ENCODE data around the gene LAMA3. TPM values are rescaled to one million over a fixed set of nuclear protein-coding genes. Genes with fewer than 3 reads are reported as not detected.

LAMA3 gene
- polyA plus RNA-seq, 1 donor from 2014 or later: 3.4 TPM

DNA sequence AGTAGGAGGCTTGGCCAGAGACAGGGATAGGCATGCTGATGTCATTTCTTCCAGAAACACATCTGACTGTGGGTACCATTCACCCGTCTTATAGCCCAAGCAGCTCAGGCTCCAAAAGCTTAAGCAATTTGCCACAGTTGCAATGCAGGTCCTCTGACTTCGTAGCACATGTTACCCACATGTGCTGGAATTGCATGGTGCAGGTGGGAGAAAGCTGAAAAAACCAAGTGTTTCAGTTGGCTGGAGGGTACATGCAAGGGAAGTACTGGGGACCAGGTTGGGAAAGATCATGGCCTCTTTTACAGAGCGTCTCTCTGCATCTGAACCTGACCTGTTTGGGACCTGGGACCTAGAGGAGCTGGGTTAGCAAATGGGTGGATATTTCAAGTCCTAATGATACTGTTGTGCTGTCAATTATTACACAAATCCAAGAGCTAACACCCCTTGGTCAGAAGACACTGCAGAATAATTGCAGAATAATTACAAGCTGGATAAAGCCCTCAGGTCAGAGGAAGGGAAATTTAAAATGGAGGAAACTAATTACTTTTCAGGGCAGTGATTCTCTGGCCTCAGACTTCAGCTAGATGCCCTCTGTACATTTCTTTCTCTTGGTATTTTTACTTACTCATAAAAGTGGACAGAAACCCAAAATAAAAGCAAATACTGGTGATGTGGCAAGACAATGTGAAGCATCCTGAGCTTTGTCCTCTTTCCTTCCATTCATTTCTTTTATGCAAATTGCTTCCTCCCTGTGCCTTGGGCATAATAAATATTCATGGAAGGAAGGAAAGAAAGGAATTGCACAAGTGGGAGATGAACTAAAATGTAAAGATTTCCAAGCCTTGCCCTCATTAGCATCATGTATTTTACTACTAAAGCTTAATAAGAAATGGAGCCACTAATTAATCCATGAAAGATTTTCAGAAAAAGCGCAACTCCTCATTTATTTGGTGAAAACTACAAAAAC lies 279.7 kb downstream of the LAMA3 start:
- Histone ChIP-seq H3K79me2 (replicated peaks; ENCODE audit: insufficient read depth, low read length) (no peaks in the 10 kb centered on the region), H3K9me2 (ENCODE audit: insufficient read depth, low read length) (no peaks in the 10 kb centered on the region), H3K36me3 (ENCODE audit: insufficient read depth, low read length) (no peaks in the 10 kb centered on the region), H3F3A (ENCODE audit: insufficient read depth, low read length, poor library complexity, severe bottlenecking) (no peaks in the 10 kb centered on the region), H3K4me2 (ENCODE audit: low read length) (no peak overlapping the region), H3K27ac (ENCODE audit: low read length) (no peak overlapping the region), H3K9me3 (ENCODE audit: low read length) (no peaks in the 10 kb centered on the region), H3K27me3 (ENCODE audit: insufficient read depth, low read depth, low read length) (no peaks in the 10 kb centered on the region), H3K4me3 (ENCODE audit: low read length) (no peak overlapping the region), H2AFZ (ENCODE audit: low read depth, low read length) (no peak overlapping the region), H3K9ac (ENCODE audit: low read length) (no peak overlapping the region), H4K20me1 (ENCODE audit: insufficient read depth) (no peaks in the 10 kb centered on the region)
- TF ChIP-seq SMC3 (conservative IDR thresholded peaks at IDR 0.05; ENCODE audit: poor library complexity): no peak
- TF ChIP-seq, protein P1, sequence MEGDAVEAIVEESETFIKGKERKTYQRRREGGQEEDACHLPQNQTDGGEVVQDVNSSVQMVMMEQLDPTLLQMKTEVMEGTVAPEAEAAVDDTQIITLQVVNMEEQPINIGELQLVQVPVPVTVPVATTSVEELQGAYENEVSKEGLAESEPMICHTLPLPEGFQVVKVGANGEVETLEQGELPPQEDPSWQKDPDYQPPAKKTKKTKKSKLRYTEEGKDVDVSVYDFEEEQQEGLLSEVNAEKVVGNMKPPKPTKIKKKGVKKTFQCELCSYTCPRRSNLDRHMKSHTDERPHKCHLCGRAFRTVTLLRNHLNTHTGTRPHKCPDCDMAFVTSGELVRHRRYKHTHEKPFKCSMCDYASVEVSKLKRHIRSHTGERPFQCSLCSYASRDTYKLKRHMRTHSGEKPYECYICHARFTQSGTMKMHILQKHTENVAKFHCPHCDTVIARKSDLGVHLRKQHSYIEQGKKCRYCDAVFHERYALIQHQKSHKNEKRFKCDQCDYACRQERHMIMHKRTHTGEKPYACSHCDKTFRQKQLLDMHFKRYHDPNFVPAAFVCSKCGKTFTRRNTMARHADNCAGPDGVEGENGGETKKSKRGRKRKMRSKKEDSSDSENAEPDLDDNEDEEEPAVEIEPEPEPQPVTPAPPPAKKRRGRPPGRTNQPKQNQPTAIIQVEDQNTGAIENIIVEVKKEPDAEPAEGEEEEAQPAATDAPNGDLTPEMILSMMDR (IDR thresholded peaks at IDR 0.05; ENCODE audit: poor library complexity, severe bottlenecking): no peak
- TF ChIP-seq TAF1 (IDR thresholded peaks at IDR 0.05; ENCODE audit: low read depth): no peak
- TF ChIP-seq EP300 (conservative IDR thresholded peaks at IDR 0.05; ENCODE audit: poor library complexity, severe bottlenecking): no peak
- TF ChIP-seq EZH2 (IDR thresholded peaks at IDR 0.05; ENCODE audit: borderline replicate concordance, insufficient read depth, low read length, poor library complexity, severe bottlenecking): no peak
- TF ChIP-seq MXI1 (conservative IDR thresholded peaks at IDR 0.05; ENCODE audit: poor library complexity, severe bottlenecking): no peak
- TF ChIP-seq, protein P2, sequence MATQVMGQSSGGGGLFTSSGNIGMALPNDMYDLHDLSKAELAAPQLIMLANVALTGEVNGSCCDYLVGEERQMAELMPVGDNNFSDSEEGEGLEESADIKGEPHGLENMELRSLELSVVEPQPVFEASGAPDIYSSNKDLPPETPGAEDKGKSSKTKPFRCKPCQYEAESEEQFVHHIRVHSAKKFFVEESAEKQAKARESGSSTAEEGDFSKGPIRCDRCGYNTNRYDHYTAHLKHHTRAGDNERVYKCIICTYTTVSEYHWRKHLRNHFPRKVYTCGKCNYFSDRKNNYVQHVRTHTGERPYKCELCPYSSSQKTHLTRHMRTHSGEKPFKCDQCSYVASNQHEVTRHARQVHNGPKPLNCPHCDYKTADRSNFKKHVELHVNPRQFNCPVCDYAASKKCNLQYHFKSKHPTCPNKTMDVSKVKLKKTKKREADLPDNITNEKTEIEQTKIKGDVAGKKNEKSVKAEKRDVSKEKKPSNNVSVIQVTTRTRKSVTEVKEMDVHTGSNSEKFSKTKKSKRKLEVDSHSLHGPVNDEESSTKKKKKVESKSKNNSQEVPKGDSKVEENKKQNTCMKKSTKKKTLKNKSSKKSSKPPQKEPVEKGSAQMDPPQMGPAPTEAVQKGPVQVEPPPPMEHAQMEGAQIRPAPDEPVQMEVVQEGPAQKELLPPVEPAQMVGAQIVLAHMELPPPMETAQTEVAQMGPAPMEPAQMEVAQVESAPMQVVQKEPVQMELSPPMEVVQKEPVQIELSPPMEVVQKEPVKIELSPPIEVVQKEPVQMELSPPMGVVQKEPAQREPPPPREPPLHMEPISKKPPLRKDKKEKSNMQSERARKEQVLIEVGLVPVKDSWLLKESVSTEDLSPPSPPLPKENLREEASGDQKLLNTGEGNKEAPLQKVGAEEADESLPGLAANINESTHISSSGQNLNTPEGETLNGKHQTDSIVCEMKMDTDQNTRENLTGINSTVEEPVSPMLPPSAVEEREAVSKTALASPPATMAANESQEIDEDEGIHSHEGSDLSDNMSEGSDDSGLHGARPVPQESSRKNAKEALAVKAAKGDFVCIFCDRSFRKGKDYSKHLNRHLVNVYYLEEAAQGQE (IDR thresholded peaks at IDR 0.05; ENCODE audit: borderline replicate concordance): no peak
- no peak for TF ChIP-seq RAD21 (conservative IDR thresholded peaks at IDR 0.05)
- no peak for TF ChIP-seq POLR2AphosphoS5 (IDR thresholded peaks at IDR 0.05)

DNA sequence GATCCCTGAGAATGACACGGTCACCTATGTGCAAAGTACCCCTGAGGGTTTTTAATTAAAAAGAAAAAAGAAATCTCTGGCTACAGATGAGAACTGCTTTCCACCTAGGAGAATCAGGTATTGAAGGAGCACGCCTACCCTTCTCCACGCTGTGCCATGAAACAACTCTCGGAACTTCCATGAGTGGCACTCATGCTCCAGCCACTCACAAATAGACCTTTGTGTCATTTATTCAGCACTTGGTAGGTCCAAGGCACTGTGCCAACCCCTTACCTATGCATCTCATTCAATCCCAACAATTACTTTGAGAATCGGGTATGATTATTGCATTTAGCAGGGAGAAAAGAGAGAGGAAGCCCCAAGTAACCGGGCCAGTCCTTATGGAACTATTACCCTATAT lies 280.4 kb downstream of the LAMA3 start:
- H3K9me3 ChIP-seq (ENCODE audit: low read length): no peaks in the 10 kb centered on the region
- H4K20me1 ChIP-seq (ENCODE audit: insufficient read depth): no peaks in the 10 kb centered on the region
- H3K27ac ChIP-seq (ENCODE audit: low read length): no peak overlapping the region
- no peaks in the 10 kb centered on the region for H3K36me3 ChIP-seq (ENCODE audit: insufficient read depth, low read length)
- H3K79me2 ChIP-seq (replicated peaks; ENCODE audit: insufficient read depth, low read length): no peaks in the 10 kb centered on the region
- no peak overlapping the region for H3K4me3 ChIP-seq (ENCODE audit: low read length)
- H3K9me2 ChIP-seq (ENCODE audit: insufficient read depth, low read length): no peaks in the 10 kb centered on the region
- H3K9ac ChIP-seq (ENCODE audit: low read length): no peak overlapping the region
- no peaks in the 10 kb centered on the region for H3F3A ChIP-seq (ENCODE audit: insufficient read depth, low read length, poor library complexity, severe bottlenecking)
- H3K4me2 ChIP-seq (ENCODE audit: low read length): no peak overlapping the region
- TF ChIP-seq MXI1 (conservative IDR thresholded peaks at IDR 0.05; ENCODE audit: poor library complexity, severe bottlenecking): no peak
- TF ChIP-seq, protein P2 (IDR thresholded peaks at IDR 0.05; ENCODE audit: borderline replicate concordance): no peak
- H3K27me3 ChIP-seq (ENCODE audit: insufficient read depth, low read depth, low read length): no peaks in the 10 kb centered on the region
- H2AFZ ChIP-seq (ENCODE audit: low read depth, low read length): no peak overlapping the region
